ENCODE measurements around the gene FAT2.

FAT2 gene

GRCh38 chr5:151595411-151595826 is 4.3 kb upstream of the FAT2 start:
- H4K20me1 ChIP-seq (ENCODE audit: insufficient read depth, low read length): no peaks in the 10 kb centered on the region
- TF ChIP-seq CTCF (IDR thresholded peaks at IDR 0.05; ENCODE audit: low read depth, low read length): no peak
- TF ChIP-seq EZH2phosphoT487 (IDR thresholded peaks at IDR 0.05; ENCODE audit: low read depth): no peak
- H3K79me2 ChIP-seq (ENCODE audit: low read length): no peaks in the 10 kb centered on the region
- H3K4me2 ChIP-seq (ENCODE audit: low read length): no peak overlapping the region
- H3K27ac ChIP-seq (ENCODE audit: low read length): no peak overlapping the region
- H2AFZ ChIP-seq (ENCODE audit: low read depth, low read length): no peak overlapping the region
- no peaks in the 10 kb centered on the region for H3K36me3 ChIP-seq (replicated peaks; ENCODE audit: low read depth, low read length)
- no peak overlapping the region for H3K9ac ChIP-seq (ENCODE audit: low read length)
- peaks cover 34% of the 10 kb centered on the region for H3K4me1 ChIP-seq (ENCODE audit: low read length)
- H3K4me3 ChIP-seq (ENCODE audit: low read length): no peak overlapping the region
- H3K27me3 ChIP-seq (ENCODE audit: low read depth, low read length): no peaks in the 10 kb centered on the region
- no peaks in the 10 kb centered on the region for H3K9me3 ChIP-seq (ENCODE audit: insufficient read depth, low read length)

- peak overlapping the region; percentile 80 for H3K4me2 ChIP-seq (ENCODE audit: low read length)
Measured at GRCh38 chr5:151592855-151593408, 1.8 kb upstream of the FAT2 start.

GRCh38 chr5:151589878-151590570 is 1.1 kb downstream of the FAT2 start:
- Histone ChIP-seq H3K27me3 (ENCODE audit: low read depth, low read length) (no peaks in the 10 kb centered on the region), H3K9me3 (ENCODE audit: insufficient read depth, low read length) (no peaks in the 10 kb centered on the region), H3K4me3 (ENCODE audit: low read length) (no peak overlapping the region), H2AFZ (ENCODE audit: low read depth, low read length) (no peak overlapping the region), H3K4me1 (ENCODE audit: low read length) (peaks cover 27% of the 10 kb centered on the region), H3K27ac (ENCODE audit: low read length) (no peak overlapping the region), H3K4me2 (ENCODE audit: low read length) (no peak overlapping the region), H3K9ac (ENCODE audit: low read length) (no peak overlapping the region), H3K36me3 (replicated peaks; ENCODE audit: low read depth, low read length) (no peaks in the 10 kb centered on the region), H3K79me2 (ENCODE audit: low read length) (no peaks in the 10 kb centered on the region), H4K20me1 (ENCODE audit: insufficient read depth, low read length) (no peaks in the 10 kb centered on the region)
- TF ChIP-seq CTCF (IDR thresholded peaks at IDR 0.05; ENCODE audit: low read depth, low read length): no peak
- no peak for TF ChIP-seq EZH2phosphoT487 (IDR thresholded peaks at IDR 0.05; ENCODE audit: low read depth)

More at GRCh38 chr5:151592855-151593408, 1.8 kb upstream of the FAT2 start:
- no peak for TF ChIP-seq EZH2phosphoT487 (IDR thresholded peaks at IDR 0.05; ENCODE audit: low read depth)
- no peak for TF ChIP-seq CTCF (IDR thresholded peaks at IDR 0.05; ENCODE audit: low read depth, low read length)
- Histone ChIP-seq H3K36me3 (replicated peaks; ENCODE audit: low read depth, low read length) (no peaks in the 10 kb centered on the region), H2AFZ (ENCODE audit: low read depth, low read length) (no peak overlapping the region), H3K4me1 (ENCODE audit: low read length) (peaks cover 31% of the 10 kb centered on the region), H3K27me3 (ENCODE audit: low read depth, low read length) (no peaks in the 10 kb centered on the region), H3K9me3 (ENCODE audit: insufficient read depth, low read length) (no peaks in the 10 kb centered on the region), H3K79me2 (ENCODE audit: low read length) (no peaks in the 10 kb centered on the region), H3K27ac (ENCODE audit: low read length) (no peak overlapping the region), H3K4me3 (ENCODE audit: low read length) (peak overlapping the region; percentile 48), H4K20me1 (ENCODE audit: insufficient read depth, low read length) (no peaks in the 10 kb centered on the region), H3K9ac (ENCODE audit: low read length) (peak overlapping the region; percentile 9; the same call in 1 of the 2 replicates)

GRCh38 chr5:151587796-151588555 is 3.2 kb downstream of the FAT2 start:
- no peak overlapping the region for H3K4me2 ChIP-seq (ENCODE audit: low read length)
- H3K4me3 ChIP-seq (ENCODE audit: low read length): no peak overlapping the region
- H2AFZ ChIP-seq (ENCODE audit: low read depth, low read length): no peak overlapping the region
- H3K36me3 ChIP-seq (replicated peaks; ENCODE audit: low read depth, low read length): no peaks in the 10 kb centered on the region
- no peaks in the 10 kb centered on the region for H4K20me1 ChIP-seq (ENCODE audit: insufficient read depth, low read length)
- no peaks in the 10 kb centered on the region for H3K9me3 ChIP-seq (ENCODE audit: insufficient read depth, low read length)
- no peaks in the 10 kb centered on the region for H3K79me2 ChIP-seq (ENCODE audit: low read length)
- H3K27ac ChIP-seq (ENCODE audit: low read length): no peak overlapping the region
- no peak for TF ChIP-seq EZH2phosphoT487 (IDR thresholded peaks at IDR 0.05; ENCODE audit: low read depth)
- TF ChIP-seq CTCF (IDR thresholded peaks at IDR 0.05; ENCODE audit: low read depth, low read length): no peak
- peaks cover 21% of the 10 kb centered on the region for H3K4me1 ChIP-seq (ENCODE audit: low read length)
- no peaks in the 10 kb centered on the region for H3K27me3 ChIP-seq (ENCODE audit: low read depth, low read length)
- H3K9ac ChIP-seq (ENCODE audit: low read length): no peak overlapping the region
